Measurements from ENCODE around the gene AATK. TPM values are rescaled to one million over a fixed set of nuclear protein-coding genes. Genes with fewer than 3 reads are reported as not detected.

AATK gene
- total and polyA plus RNA-seq, 2 of the 13 experiments (the other 11 are each of a cell fraction or from before 2014, with no cell fraction given) = 2.9 to 8.4 TPM

DNA sequence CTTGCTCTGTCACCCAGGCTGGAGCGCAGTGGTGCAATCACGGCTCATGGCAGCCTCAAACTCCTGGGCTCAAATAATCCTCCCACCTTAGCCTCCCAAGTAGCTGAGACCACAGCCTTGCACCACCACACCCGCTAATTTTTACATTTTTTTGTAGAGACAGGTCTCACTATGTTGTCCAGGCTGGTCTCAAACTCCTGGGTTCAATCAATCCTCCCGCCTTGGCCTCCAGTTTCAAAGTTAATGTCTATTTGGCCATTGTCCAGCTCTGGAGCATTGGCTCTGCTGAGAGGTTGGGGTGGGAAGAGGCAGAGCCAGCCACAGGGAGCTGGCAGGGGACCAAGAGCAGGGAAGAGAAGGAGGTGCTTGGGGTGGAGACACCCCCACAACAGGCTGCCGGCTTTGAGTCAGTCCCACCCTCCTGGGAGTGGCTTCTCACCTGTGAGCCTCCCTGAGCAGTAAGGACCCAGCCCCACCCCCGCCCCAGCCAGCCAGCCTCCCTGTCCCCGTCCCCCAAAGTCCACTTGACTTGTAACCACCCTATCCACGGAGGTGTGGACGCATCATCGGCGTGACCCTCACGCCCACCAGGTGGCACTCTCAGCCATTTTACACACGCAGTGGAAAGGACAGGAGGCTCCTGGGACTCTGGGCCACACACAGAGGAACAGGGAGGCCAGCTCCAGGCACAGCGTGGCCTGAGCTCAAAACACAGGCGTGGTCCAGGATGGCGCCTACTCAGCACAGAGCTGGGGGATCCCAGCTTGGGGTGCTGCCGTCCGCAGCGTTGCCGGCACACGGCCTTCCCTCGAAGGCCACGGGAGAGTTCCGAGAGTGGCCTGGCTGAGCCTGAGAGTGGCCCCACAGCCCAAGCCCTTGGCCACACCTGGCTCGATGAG, 23.5 kb downstream of the AATK start (continued):
- TF ChIP-seq, protein P1, sequence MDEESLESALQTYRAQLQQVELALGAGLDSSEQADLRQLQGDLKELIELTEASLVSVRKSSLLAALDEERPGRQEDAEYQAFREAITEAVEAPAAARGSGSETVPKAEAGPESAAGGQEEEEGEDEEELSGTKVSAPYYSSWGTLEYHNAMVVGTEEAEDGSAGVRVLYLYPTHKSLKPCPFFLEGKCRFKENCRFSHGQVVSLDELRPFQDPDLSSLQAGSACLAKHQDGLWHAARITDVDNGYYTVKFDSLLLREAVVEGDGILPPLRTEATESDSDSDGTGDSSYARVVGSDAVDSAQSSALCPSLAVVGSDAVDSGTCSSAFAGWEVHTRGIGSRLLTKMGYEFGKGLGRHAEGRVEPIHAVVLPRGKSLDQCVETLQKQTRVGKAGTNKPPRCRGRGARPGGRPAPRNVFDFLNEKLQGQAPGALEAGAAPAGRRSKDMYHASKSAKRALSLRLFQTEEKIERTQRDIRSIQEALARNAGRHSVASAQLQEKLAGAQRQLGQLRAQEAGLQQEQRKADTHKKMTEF (CRISPR knock-in tag; IDR thresholded peaks at IDR 0.05) = peak; percentile 31; the same call in 1 of the 2 replicates
- TF ChIP-seq FOSL2 (CRISPR knock-in tag; IDR thresholded peaks at IDR 0.05) (no peak; the same call in 1 of the 2 replicates), RAD21 (CRISPR knock-in tag; IDR thresholded peaks at IDR 0.05) (peak; percentile 90), ZNF260 (CRISPR knock-in tag; IDR thresholded peaks at IDR 0.05; ENCODE audit: borderline replicate concordance, low read depth) (no peak), CCDC6 (CRISPR knock-in tag; IDR thresholded peaks at IDR 0.05) (no peak), ATM (IDR thresholded peaks at IDR 0.05; ENCODE audit: borderline replicate concordance) (no peak), ZSCAN30 (CRISPR knock-in tag; IDR thresholded peaks at IDR 0.05) (no peak), MEF2D (CRISPR knock-in tag; IDR thresholded peaks at IDR 0.05) (no peak), GABPB1 (CRISPR knock-in tag; IDR thresholded peaks at IDR 0.05) (peak; percentile 56), POLR2G (IDR thresholded peaks at IDR 0.05; ENCODE audit: low read depth, low read length) (0 out of 2 replicates have a peak, but pooled peaks have one; percentile 36), ZNF143 (CRISPR knock-in tag; IDR thresholded peaks at IDR 0.05) (peak; percentile 73), SIN3B (IDR thresholded peaks at IDR 0.05; ENCODE audit: low read length) (no peak), ZNF350 (CRISPR knock-in tag; IDR thresholded peaks at IDR 0.05; ENCODE audit: borderline replicate concordance, low read depth) (peak; percentile 41; the same call in 1 of the 2 replicates), ZNF572 (CRISPR knock-in tag; IDR thresholded peaks at IDR 0.05) (peak; percentile 66; the same call in 1 of the 2 replicates), ZSCAN20 (CRISPR knock-in tag; IDR thresholded peaks at IDR 0.05; ENCODE audit: borderline replicate concordance) (no peak), JARID2 (CRISPR knock-in tag; IDR thresholded peaks at IDR 0.05; ENCODE audit: insufficient replicate concordance) (no peak), NPAS2 (CRISPR knock-in tag; IDR thresholded peaks at IDR 0.05; ENCODE audit: borderline replicate concordance) (no peak), ZNF781 (CRISPR knock-in tag; IDR thresholded peaks at IDR 0.05; ENCODE audit: borderline replicate concordance, not compliant biosample characterization) (no peak)
- TF ChIP-seq, protein P2, sequence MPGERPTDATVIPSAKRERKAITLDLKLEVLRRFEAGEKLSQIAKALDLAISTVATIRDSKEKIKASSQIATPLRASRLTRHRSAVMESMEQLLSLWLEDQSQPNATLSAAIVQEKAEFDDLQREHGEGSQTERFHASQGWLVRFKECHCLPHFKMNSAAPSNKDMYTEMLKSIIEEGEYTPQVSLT (CRISPR knock-in tag; IDR thresholded peaks at IDR 0.05; ENCODE audit: borderline replicate concordance, low read depth) = no peak
- TF ChIP-seq, protein P3, sequence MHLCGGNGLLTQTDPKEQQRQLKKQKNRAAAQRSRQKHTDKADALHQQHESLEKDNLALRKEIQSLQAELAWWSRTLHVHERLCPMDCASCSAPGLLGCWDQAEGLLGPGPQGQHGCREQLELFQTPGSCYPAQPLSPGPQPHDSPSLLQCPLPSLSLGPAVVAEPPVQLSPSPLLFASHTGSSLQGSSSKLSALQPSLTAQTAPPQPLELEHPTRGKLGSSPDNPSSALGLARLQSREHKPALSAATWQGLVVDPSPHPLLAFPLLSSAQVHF (CRISPR knock-in tag; IDR thresholded peaks at IDR 0.05) = no peak
- TF ChIP-seq, protein P4, sequence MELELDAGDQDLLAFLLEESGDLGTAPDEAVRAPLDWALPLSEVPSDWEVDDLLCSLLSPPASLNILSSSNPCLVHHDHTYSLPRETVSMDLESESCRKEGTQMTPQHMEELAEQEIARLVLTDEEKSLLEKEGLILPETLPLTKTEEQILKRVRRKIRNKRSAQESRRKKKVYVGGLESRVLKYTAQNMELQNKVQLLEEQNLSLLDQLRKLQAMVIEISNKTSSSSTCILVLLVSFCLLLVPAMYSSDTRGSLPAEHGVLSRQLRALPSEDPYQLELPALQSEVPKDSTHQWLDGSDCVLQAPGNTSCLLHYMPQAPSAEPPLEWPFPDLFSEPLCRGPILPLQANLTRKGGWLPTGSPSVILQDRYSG (CRISPR knock-in tag; IDR thresholded peaks at IDR 0.05) = no peak
- TF ChIP-seq, protein P5, sequence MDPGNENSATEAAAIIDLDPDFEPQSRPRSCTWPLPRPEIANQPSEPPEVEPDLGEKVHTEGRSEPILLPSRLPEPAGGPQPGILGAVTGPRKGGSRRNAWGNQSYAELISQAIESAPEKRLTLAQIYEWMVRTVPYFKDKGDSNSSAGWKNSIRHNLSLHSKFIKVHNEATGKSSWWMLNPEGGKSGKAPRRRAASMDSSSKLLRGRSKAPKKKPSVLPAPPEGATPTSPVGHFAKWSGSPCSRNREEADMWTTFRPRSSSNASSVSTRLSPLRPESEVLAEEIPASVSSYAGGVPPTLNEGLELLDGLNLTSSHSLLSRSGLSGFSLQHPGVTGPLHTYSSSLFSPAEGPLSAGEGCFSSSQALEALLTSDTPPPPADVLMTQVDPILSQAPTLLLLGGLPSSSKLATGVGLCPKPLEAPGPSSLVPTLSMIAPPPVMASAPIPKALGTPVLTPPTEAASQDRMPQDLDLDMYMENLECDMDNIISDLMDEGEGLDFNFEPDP (CRISPR knock-in tag; conservative IDR thresholded peaks at IDR 0.05) = 0 out of 2 replicates have a peak, but pooled peaks have one; percentile 85

Measured in HepG2 (cell line).